ENCODE results near the gene ACIN1. TPM values are rescaled to one million over a fixed set of nuclear protein-coding genes. Genes with fewer than 3 reads are reported as not detected.
A peak's percentile ranks its signal among the peaks of the same experiment; 100 is the strongest.

ACIN1 gene
- total and polyA plus RNA-seq, 9 of the 15 experiments (the other 6 are each of a cell fraction or from before 2014, with no cell fraction given) = 5.0 to 196 (median 129) TPM

DNA sequence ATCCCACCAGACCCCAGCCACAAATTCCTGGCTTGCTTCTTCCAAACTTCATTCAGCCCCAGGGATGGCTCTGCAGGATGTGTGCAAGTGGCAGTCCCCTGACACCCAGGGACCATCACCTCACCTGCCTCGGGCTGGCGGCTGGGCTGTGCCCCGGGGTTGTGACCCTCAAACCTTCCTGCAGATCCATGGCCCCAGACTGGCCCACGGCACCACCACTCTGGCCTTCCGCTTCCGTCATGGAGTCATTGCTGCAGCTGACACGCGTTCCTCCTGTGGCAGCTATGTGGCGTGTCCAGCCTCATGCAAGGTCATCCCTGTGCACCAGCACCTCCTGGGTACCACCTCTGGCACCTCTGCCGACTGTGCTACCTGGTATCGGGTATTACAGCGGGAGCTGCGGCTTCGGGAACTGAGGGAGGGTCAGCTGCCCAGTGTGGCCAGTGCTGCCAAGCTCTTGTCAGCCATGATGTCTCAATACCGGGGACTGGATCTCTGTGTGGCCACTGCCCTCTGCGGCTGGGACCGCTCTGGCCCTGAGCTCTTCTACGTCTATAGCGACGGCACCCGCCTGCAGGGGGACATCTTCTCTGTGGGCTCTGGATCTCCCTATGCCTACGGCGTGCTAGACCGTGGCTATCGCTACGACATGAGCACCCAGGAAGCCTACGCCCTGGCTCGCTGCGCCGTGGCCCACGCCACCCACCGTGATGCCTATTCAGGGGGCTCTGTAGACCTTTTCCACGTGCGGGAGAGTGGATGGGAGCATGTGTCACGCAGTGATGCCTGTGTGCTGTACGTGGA is 52.6 kb downstream of the ACIN1 start, which contains the start of gene PSMB11:
Gene PSMB11, plus strand, starts transcription at position 51 of the 804 bp plus-strand sequence. Its CDS starts 14 bp downstream, at position 65.
- TF ChIP-seq MEF2A (IDR thresholded peaks at IDR 0.05; ENCODE audit: control insufficient read depth, low read depth, low read length) (no peak), SIRT6 (IDR thresholded peaks at IDR 0.05; ENCODE audit: low read depth, low read length) (no peak), TBL1XR1 (IDR thresholded peaks at IDR 0.05; ENCODE audit: low read length in 2 of 2) (no peak), NFE2L1 (tag; IDR thresholded peaks at IDR 0.05; ENCODE audit: borderline replicate concordance, low read depth) (no peak), JUND (IDR thresholded peaks at IDR 0.05; ENCODE audit: borderline replicate concordance, low read depth, low read length) (no peak), JUND (tag; IDR thresholded peaks at IDR 0.05; ENCODE audit: borderline replicate concordance, low read depth, low read length) (no peak), ZNF165 (CRISPR knock-in tag; IDR thresholded peaks at IDR 0.05; ENCODE audit: borderline replicate concordance) (no peak), ZNF561 (CRISPR knock-in tag; conservative IDR thresholded peaks at IDR 0.05) (no peak), MITF (IDR thresholded peaks at IDR 0.05) (no peak), ZNF184 (CRISPR knock-in tag; IDR thresholded peaks at IDR 0.05) (no peak), KAT2B (IDR thresholded peaks at IDR 0.05; ENCODE audit: low read depth, low read length) (no peak), BRD9 (IDR thresholded peaks at IDR 0.05; ENCODE audit: low read depth, partially characterized antibody) (no peak), GABPB2 (CRISPR knock-in tag; conservative IDR thresholded peaks at IDR 0.05) (no peak), ZKSCAN3 (CRISPR knock-in tag; IDR thresholded peaks at IDR 0.05) (no peak)
- TF ChIP-seq, protein P1, sequence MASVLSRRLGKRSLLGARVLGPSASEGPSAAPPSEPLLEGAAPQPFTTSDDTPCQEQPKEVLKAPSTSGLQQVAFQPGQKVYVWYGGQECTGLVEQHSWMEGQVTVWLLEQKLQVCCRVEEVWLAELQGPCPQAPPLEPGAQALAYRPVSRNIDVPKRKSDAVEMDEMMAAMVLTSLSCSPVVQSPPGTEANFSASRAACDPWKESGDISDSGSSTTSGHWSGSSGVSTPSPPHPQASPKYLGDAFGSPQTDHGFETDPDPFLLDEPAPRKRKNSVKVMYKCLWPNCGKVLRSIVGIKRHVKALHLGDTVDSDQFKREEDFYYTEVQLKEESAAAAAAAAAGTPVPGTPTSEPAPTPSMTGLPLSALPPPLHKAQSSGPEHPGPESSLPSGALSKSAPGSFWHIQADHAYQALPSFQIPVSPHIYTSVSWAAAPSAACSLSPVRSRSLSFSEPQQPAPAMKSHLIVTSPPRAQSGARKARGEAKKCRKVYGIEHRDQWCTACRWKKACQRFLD (CRISPR knock-in tag; IDR thresholded peaks at IDR 0.05) = no peak
- FAIRE-seq (no peak), ATAC-seq (no peak), DNase-seq (ENCODE audit: extremely low read depth in 1 of 4, low spot score in 3 of 4) (no peak)
- Histone ChIP-seq H3K4me3 (no peak within 1 kb of the TSS), H3K9ac (ENCODE audit: insufficient read depth in 1 of 2, low read depth in 2 of 2, low read length in 2 of 2) (peak within 1 kb of the TSS in 1 of 2 experiments; percentile 50; a peak in 1 of 4 replicates), H3K4me1 (replicated peaks in 1 of 2; ENCODE audit: control insufficient read depth in 2 of 2, insufficient read depth in 2 of 2, low read length in 2 of 2) (peaks cover 15 to 31% of the 10 kb centered on the region in 2 experiments), H3K36me3 (ENCODE audit: control insufficient read depth, insufficient read depth, low read length) (no peaks in the 10 kb centered on the region), H3K27ac (ENCODE audit: extremely low read depth, low read depth, low read length) (no peak within 1 kb of the TSS), H4K20me1 (replicated peaks; ENCODE audit: control insufficient read depth, insufficient read depth, low read length) (no peaks in the 10 kb centered on the region), H3K4me2 (ENCODE audit: insufficient read depth, low read length) (no peak within 1 kb of the TSS), H3K27me3 (ENCODE audit: control insufficient read depth in 2 of 2, insufficient read depth in 2 of 2, low read length in 2 of 2) (no peaks in the 10 kb centered on the region), H3K9me1 (ENCODE audit: control insufficient read depth, insufficient read depth, low read length) (no peaks in the 10 kb centered on the region), H3K9me3 (replicated peaks; ENCODE audit: control insufficient read depth, insufficient read depth, low read depth, low read length) (no peaks in the 10 kb centered on the region), H3K79me2 (ENCODE audit: control insufficient read depth, insufficient read depth, low read length) (no peaks in the 10 kb centered on the region), H2AFZ (ENCODE audit: low read depth, low read length) (no peak within 1 kb of the TSS)
- ChIA-PET POLR2A (interaction anchor here (0.6 to 1.0 kb wide), 3 partner anchors 9 to 45 kb away, joined by 3 read pairs; no protein-coding TSS in a partner anchor), CTCF (ENCODE audit: low intra/inter-chr PET ratio) (no interaction called here)
- in situ Hi-C loops (cut with MboI) = no loop called here
- WGBS (ENCODE audit: insufficient coverage, low coverage, missing lambda C conversion rate) = 51% methylated on average over 30 of the region's 36 CpGs
- intact Hi-C loops (cut with micrococcal nuclease) = no loop called here
- BruUV-seq (replicated peaks) = no TSS peak

Data from K562 (cell line).